Uterus (tissue), 2 donors: ENCODE measurements around the gene GRM8.

Source experiments
- CTCF ChIP-seq, 4 experiments: fragments of 200-600 bp in 2 of 4; fragments of 450-650 bp in 2 of 4; sonication (generic) in 2 of 4; IDR thresholded peaks; one replicate each; pipeline ENCODE4 v1.5.1; 2016 to 2019; ENCODE audit warnings: antibody characterized with exemption in 4 of 4, mild to moderate bottlenecking in 2 of 4, moderate library complexity in 1 of 4
- POLR2A ChIP-seq, 2 donors: fragments of 450-650 bp; IDR thresholded peaks; one replicate each; pipeline ENCODE4 v1.6.1; 2016; ENCODE audit warnings: antibody characterized with exemption in 2 of 2, mild to moderate bottlenecking in 1 of 2, moderate library complexity in 1 of 2

GRCh38 chr7:127018889-127019288 lies 233.9 kb downstream of the GRM8 start:
- no peak for TF ChIP-seq CTCF (IDR thresholded peaks at IDR 0.05)
- no peak for TF ChIP-seq POLR2A (IDR thresholded peaks at IDR 0.05)
